ENCODE data around the gene FEZ2. TPM values are rescaled to one million over a fixed set of nuclear protein-coding genes. Genes with fewer than 3 reads are reported as not detected.

The FEZ2 gene
- total RNA-seq, 1 experiment from 2014 or later: 57.5 TPM

- no TSS peak for BruUV-seq (replicated peaks)
- Histone ChIP-seq H3K9me3 (ENCODE audit: low read depth, low read length, poor library complexity, severe bottlenecking) (no peaks in the 10 kb centered on the region), H3K4me3 (ENCODE audit: low read depth, low read length, poor library complexity, severe bottlenecking) (no peak overlapping the region), H3K36me3 (ENCODE audit: insufficient read depth, low read length, poor library complexity, severe bottlenecking) (no peaks in the 10 kb centered on the region), H3K27me3 (replicated peaks; ENCODE audit: insufficient read depth, low read depth, low read length, poor library complexity) (no peaks in the 10 kb centered on the region), H3K27ac (ENCODE audit: low read depth, low read length, poor library complexity, severe bottlenecking) (no peak overlapping the region), H3K4me1 (ENCODE audit: insufficient read depth, low read length, poor library complexity, severe bottlenecking) (no peaks in the 10 kb centered on the region)
- intact Hi-C loops (cut with micrococcal nuclease; ENCODE audit: unreplicated experiment): no loop called here
- ChIA-PET POLR2A (ENCODE audit: low non-redundant PET) (interaction anchor here (0.6 kb wide), 1 partner anchor 17 kb away, joined by 4 read pairs; no protein-coding TSS in a partner anchor), CTCF (no interaction called here)
- no peak for DNase-seq (ENCODE audit: low spot score)
- no peak for TF ChIP-seq EZH2 (IDR thresholded peaks at IDR 0.05; ENCODE audit: borderline replicate concordance, low read depth, low read length, poor library complexity, severe bottlenecking)
- no peak for TF ChIP-seq CTCF (conservative IDR thresholded peaks at IDR 0.05; ENCODE audit: low read depth, low read length)
Observed at GRCh38 chr2:36540986-36541754, 56.8 kb downstream of the FEZ2 start.

GRCh38 chr2:36539631-36540030 lies 58.3 kb downstream of the FEZ2 start:
- TF ChIP-seq CTCF (conservative IDR thresholded peaks at IDR 0.05; ENCODE audit: low read depth, low read length) (no peak), EZH2 (IDR thresholded peaks at IDR 0.05; ENCODE audit: borderline replicate concordance, low read depth, low read length, poor library complexity, severe bottlenecking) (no peak)
- no peaks in the 10 kb centered on the region for H3K27me3 ChIP-seq (replicated peaks; ENCODE audit: insufficient read depth, low read depth, low read length, poor library complexity)
- H3K36me3 ChIP-seq (ENCODE audit: insufficient read depth, low read length, poor library complexity, severe bottlenecking): no peaks in the 10 kb centered on the region
- intact Hi-C loops (cut with micrococcal nuclease; ENCODE audit: unreplicated experiment): no loop called here
- H3K9me3 ChIP-seq (ENCODE audit: low read depth, low read length, poor library complexity, severe bottlenecking): no peaks in the 10 kb centered on the region
- DNase-seq (ENCODE audit: low spot score): no peak
- H3K27ac ChIP-seq (ENCODE audit: low read depth, low read length, poor library complexity, severe bottlenecking): no peak overlapping the region
- no TSS peak for BruUV-seq (replicated peaks)
- ChIA-PET POLR2A (ENCODE audit: low non-redundant PET) (no interaction called here), CTCF (no interaction called here)
- H3K4me1 ChIP-seq (ENCODE audit: insufficient read depth, low read length, poor library complexity, severe bottlenecking): no peaks in the 10 kb centered on the region
- no peak overlapping the region for H3K4me3 ChIP-seq (ENCODE audit: low read depth, low read length, poor library complexity, severe bottlenecking)

GRCh38 chr2:36538335-36538734 lies 59.6 kb downstream of the FEZ2 start:
- no peak overlapping the region for H3K27ac ChIP-seq (ENCODE audit: low read depth, low read length, poor library complexity, severe bottlenecking)
- CTCF ChIA-PET: no interaction called here
- no peak for TF ChIP-seq CTCF (conservative IDR thresholded peaks at IDR 0.05; ENCODE audit: low read depth, low read length)
- TF ChIP-seq EZH2 (IDR thresholded peaks at IDR 0.05; ENCODE audit: borderline replicate concordance, low read depth, low read length, poor library complexity, severe bottlenecking): no peak
- POLR2A ChIA-PET (ENCODE audit: low non-redundant PET): no interaction called here
- H3K27me3 ChIP-seq (replicated peaks; ENCODE audit: insufficient read depth, low read depth, low read length, poor library complexity): no peaks in the 10 kb centered on the region
- H3K36me3 ChIP-seq (ENCODE audit: insufficient read depth, low read length, poor library complexity, severe bottlenecking): no peaks in the 10 kb centered on the region
- no TSS peak for BruUV-seq (replicated peaks)
- no peaks in the 10 kb centered on the region for H3K4me1 ChIP-seq (ENCODE audit: insufficient read depth, low read length, poor library complexity, severe bottlenecking)
- no peak overlapping the region for H3K4me3 ChIP-seq (ENCODE audit: low read depth, low read length, poor library complexity, severe bottlenecking)
- peak; percentile 21 for DNase-seq (ENCODE audit: low spot score)
- H3K9me3 ChIP-seq (ENCODE audit: low read depth, low read length, poor library complexity, severe bottlenecking): no peaks in the 10 kb centered on the region
- intact Hi-C loops (cut with micrococcal nuclease; ENCODE audit: unreplicated experiment): no loop called here

Data from A673 (cell line).